ENCODE results near the gene ZSCAN12. TPM values are rescaled to one million over a fixed set of nuclear protein-coding genes. Genes with fewer than 3 reads are reported as not detected.
"Not testable (repeated sequence)": the region's sequence is repeated elsewhere in the genome, so short reads cannot be mapped to it uniquely, and the experiment has no call there.

ZSCAN12 gene
- total RNA-seq (1 to 10 TPM; 3.6 to 4.2 (median 3.9) TPM), polyA plus RNA-seq (1.4 TPM)
- long read RNA-seq, donor 1, partial matches to known transcripts: 2 of 7 reads
- long read RNA-seq, donor 1, other reads (novel, unspliced or antisense): 3 of 7 reads
- long read RNA-seq, donor 2, partial matches to known transcripts: 0 of 1 reads
- long read RNA-seq, donor 2, other reads (novel, unspliced or antisense): 1 of 1 reads
- long read RNA-seq, donor 3, full-length matches to known transcripts: 2 of 27 reads
- long read RNA-seq, donor 3, partial matches to known transcripts: 6 of 27 reads
- long read RNA-seq, donor 3, other reads (novel, unspliced or antisense): 19 of 27 reads
- long read RNA-seq, donor 4, partial matches to known transcripts: 0 of 4 reads
- long read RNA-seq, donor 4, other reads (novel, unspliced or antisense): 3 of 4 reads

GRCh38 chr6:28399350-28400121 lies at the start of gene ZSCAN12:
ZSCAN12 (minus strand) TSS chr6:28399747; CDS start chr6:28398405, 1,342 bp downstream.
- peak; percentile 89 to 94 (median 92) for DNase-seq
- WGBS: under 1% methylated on average over 49 of the region's 49 CpGs
- Histone ChIP-seq H3K27ac (ENCODE audit: low read length) (peak within 1 kb of the TSS; percentile 9), H3K9me3 (ENCODE audit: control insufficient read depth, low read length) (no peaks in the 10 kb centered on the region), H3K4me1 (ENCODE audit: control insufficient read depth, insufficient read depth, low read length) (peaks cover 2% of the 10 kb centered on the region), H3K27me3 (ENCODE audit: control insufficient read depth, insufficient read depth) (no peaks in the 10 kb centered on the region), H3K4me3 (ENCODE audit: low read length) (peak within 1 kb of the TSS; percentile 97)
- ATAC-seq: peak; percentile 97 to 98
- intact Hi-C loops (cut with DNase I): no loop called here

GRCh38 chr6:28449056-28449455 lies 49.5 kb upstream of the ZSCAN12 start:
- DNase-seq: no peak
- no peak for ATAC-seq
- intact Hi-C loops (cut with DNase I): no loop called here

GRCh38 chr6:28447512-28447906 lies 48.0 kb upstream of the ZSCAN12 start:
- H3K27ac ChIP-seq (ENCODE audit: low read length); H3K4me1 ChIP-seq (ENCODE audit: control insufficient read depth, insufficient read depth, low read length); H3K4me3 ChIP-seq (ENCODE audit: low read length); ATAC-seq; H3K9me3 ChIP-seq (ENCODE audit: control insufficient read depth, low read length); DNase-seq; intact Hi-C loops (cut with DNase I); H3K27me3 ChIP-seq (ENCODE audit: control insufficient read depth, insufficient read depth): not testable (repeated sequence)

More at GRCh38 chr6:28449056-28449455, 49.5 kb upstream of the ZSCAN12 start:
- H3K4me3 ChIP-seq (ENCODE audit: low read length): no peak overlapping the region
- H3K9me3 ChIP-seq (ENCODE audit: control insufficient read depth, low read length): no peaks in the 10 kb centered on the region
- H3K4me1 ChIP-seq (ENCODE audit: control insufficient read depth, insufficient read depth, low read length): no peaks in the 10 kb centered on the region
- H3K27ac ChIP-seq (ENCODE audit: low read length): no peak overlapping the region
- H3K27me3 ChIP-seq (ENCODE audit: control insufficient read depth, insufficient read depth): no peaks in the 10 kb centered on the region
- 93% methylated on average over 1 of the region's 1 CpG for WGBS

GRCh38 chr6:28446818-28447511 lies 47.4 kb upstream of the ZSCAN12 start:
- peak in 1 of 3 donors; percentile 27 for DNase-seq
- no peak overlapping the region for H3K27ac ChIP-seq (ENCODE audit: low read length)
- intact Hi-C loops (cut with DNase I): no loop called here
- H3K4me3 ChIP-seq (ENCODE audit: low read length): peak overlapping the region; percentile 12
- peak in 1 of 2 donors; percentile 67 for ATAC-seq
- 3% methylated on average over 36 of the region's 36 CpGs for WGBS
- no peaks in the 10 kb centered on the region for H3K4me1 ChIP-seq (ENCODE audit: control insufficient read depth, insufficient read depth, low read length)
- H3K9me3 ChIP-seq (ENCODE audit: control insufficient read depth, low read length): no peaks in the 10 kb centered on the region
- no peaks in the 10 kb centered on the region for H3K27me3 ChIP-seq (ENCODE audit: control insufficient read depth, insufficient read depth)

- ATAC-seq; intact Hi-C loops (cut with DNase I); H3K4me3 ChIP-seq (ENCODE audit: low read length); H3K27ac ChIP-seq (ENCODE audit: low read length); H3K4me1 ChIP-seq (ENCODE audit: control insufficient read depth, insufficient read depth, low read length); H3K27me3 ChIP-seq (ENCODE audit: control insufficient read depth, insufficient read depth); DNase-seq; H3K9me3 ChIP-seq (ENCODE audit: control insufficient read depth, low read length): not testable (repeated sequence)
- WGBS: 90% methylated on average over 3 of the region's 3 CpGs
Measured at GRCh38 chr6:28444759-28445158, 45.2 kb upstream of the ZSCAN12 start.

GRCh38 chr6:28443112-28443773 lies 43.7 kb upstream of the ZSCAN12 start, which contains the start of gene ZSCAN23:
ZSCAN23 (minus strand) TSS chr6:28443491; CDS start chr6:28436266, 7,225 bp downstream.
- WGBS: under 1% methylated on average over 32 of the region's 32 CpGs
- Histone ChIP-seq H3K4me1 (ENCODE audit: control insufficient read depth, insufficient read depth, low read length) (no peaks in the 10 kb centered on the region), H3K27ac (ENCODE audit: low read length) (peak within 1 kb of the TSS; percentile 56), H3K9me3 (ENCODE audit: control insufficient read depth, low read length) (no peaks in the 10 kb centered on the region), H3K4me3 (ENCODE audit: low read length) (peak within 1 kb of the TSS; percentile 97), H3K27me3 (ENCODE audit: control insufficient read depth, insufficient read depth) (no peaks in the 10 kb centered on the region)
- ATAC-seq (peak; percentile 96 to 98), DNase-seq (peak; percentile 85 to 89 (median 87))
- intact Hi-C loops (cut with DNase I): no loop called here

- no peaks in the 10 kb centered on the region for H3K9me3 ChIP-seq (ENCODE audit: control insufficient read depth, low read length)
- WGBS: 61% methylated on average over 7 of the region's 7 CpGs
- intact Hi-C loops (cut with DNase I): no loop called here
- H3K4me1 ChIP-seq (ENCODE audit: control insufficient read depth, insufficient read depth, low read length): no peaks in the 10 kb centered on the region
- H3K27ac ChIP-seq (ENCODE audit: low read length): no peak overlapping the region
- ATAC-seq (no peak), DNase-seq (no peak)
- peak overlapping the region; percentile 97 for H3K4me3 ChIP-seq (ENCODE audit: low read length)
- no peaks in the 10 kb centered on the region for H3K27me3 ChIP-seq (ENCODE audit: control insufficient read depth, insufficient read depth)
Measured at GRCh38 chr6:28442586-28442985, 43.0 kb upstream of the ZSCAN12 start.

GRCh38 chr6:28436404-28436803 lies 36.9 kb upstream of the ZSCAN12 start:
- Histone ChIP-seq H3K27me3 (ENCODE audit: control insufficient read depth, insufficient read depth) (no peaks in the 10 kb centered on the region), H3K27ac (ENCODE audit: low read length) (no peak overlapping the region), H3K4me1 (ENCODE audit: control insufficient read depth, insufficient read depth, low read length) (no peaks in the 10 kb centered on the region), H3K9me3 (ENCODE audit: control insufficient read depth, low read length) (no peaks in the 10 kb centered on the region), H3K4me3 (ENCODE audit: low read length) (no peak overlapping the region)
- intact Hi-C loops (cut with DNase I): no loop called here
- 96% methylated on average over 3 of the region's 3 CpGs for WGBS
- no peak for ATAC-seq
- no peak for DNase-seq

- DNase-seq (no peak), ATAC-seq (no peak)
- Histone ChIP-seq H3K27ac (ENCODE audit: low read length) (no peak overlapping the region), H3K27me3 (ENCODE audit: control insufficient read depth, insufficient read depth) (no peaks in the 10 kb centered on the region), H3K4me1 (ENCODE audit: control insufficient read depth, insufficient read depth, low read length) (no peaks in the 10 kb centered on the region), H3K4me3 (ENCODE audit: low read length) (no peak overlapping the region), H3K9me3 (ENCODE audit: control insufficient read depth, low read length) (no peaks in the 10 kb centered on the region)
- intact Hi-C loops (cut with DNase I): no loop called here
Measured at GRCh38 chr6:28433119-28433518, 33.6 kb upstream of the ZSCAN12 start.

GRCh38 chr6:28429781-28430180 lies 30.2 kb upstream of the ZSCAN12 start:
- intact Hi-C loops (cut with DNase I): no loop called here
- DNase-seq (no peak), ATAC-seq (no peak)
- Histone ChIP-seq H3K27ac (ENCODE audit: low read length) (no peak overlapping the region), H3K4me3 (ENCODE audit: low read length) (no peak overlapping the region), H3K9me3 (ENCODE audit: control insufficient read depth, low read length) (no peaks in the 10 kb centered on the region), H3K27me3 (ENCODE audit: control insufficient read depth, insufficient read depth) (no peaks in the 10 kb centered on the region), H3K4me1 (ENCODE audit: control insufficient read depth, insufficient read depth, low read length) (no peaks in the 10 kb centered on the region)
- WGBS: 93% methylated on average over 16 of the region's 16 CpGs

All from right cardiac atrium (tissue), 5 donors.